ENCODE measurements around the gene METRN. TPM values are rescaled to one million over a fixed set of nuclear protein-coding genes. Genes with fewer than 3 reads are reported as not detected.
"Not testable (repeated sequence)": the region's sequence is repeated elsewhere in the genome, so short reads cannot be mapped to it uniquely, and the experiment has no call there.

The METRN gene
- polyA plus RNA-seq, 1 of the 3 experiments (the other 2 are of a cell fraction), result 59.7 TPM

DNA sequence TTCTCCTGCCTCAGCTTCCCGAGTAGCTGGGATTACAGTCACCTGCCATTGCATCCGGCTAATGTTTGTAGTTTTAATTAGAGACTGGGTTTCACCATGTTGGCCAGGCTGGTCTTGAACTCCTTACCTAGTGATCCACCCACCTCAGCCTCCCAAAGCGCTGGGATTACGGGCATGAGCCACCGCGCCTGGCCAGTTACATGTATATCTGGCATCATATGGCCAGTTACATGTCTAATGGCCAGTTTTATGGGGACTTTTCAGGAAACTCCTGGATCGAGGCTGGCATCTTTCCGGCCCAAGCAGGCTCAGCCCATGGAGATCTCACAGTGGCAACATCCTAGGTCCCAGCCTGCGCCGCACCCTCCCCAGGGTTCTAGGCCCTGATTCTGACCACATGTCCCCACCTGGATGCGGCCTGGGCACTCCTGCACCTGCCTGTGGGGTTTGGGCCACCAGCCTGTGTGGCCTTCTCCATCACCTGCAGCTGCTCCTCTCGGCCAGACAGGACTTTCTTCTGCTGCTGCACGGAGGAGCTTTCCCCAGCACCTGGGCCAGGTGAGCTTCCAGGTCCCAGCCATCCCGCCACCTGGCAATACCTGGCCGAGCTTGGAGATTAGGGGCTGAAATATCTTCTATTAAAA is 27.2 kb downstream of the METRN start:
- H3K4me3 ChIP-seq (ENCODE audit: low read depth in 2 of 2, low read length in 1 of 2), result no peak overlapping the region
- no peak for DNase-seq
- H2AFZ ChIP-seq (ENCODE audit: low read depth), result no peak overlapping the region
- H3K27ac ChIP-seq (ENCODE audit: low read depth in 2 of 2, low read length in 1 of 2), result no peak overlapping the region
- H4K20me1 ChIP-seq (ENCODE audit: insufficient read depth), result no peaks in the 10 kb centered on the region
- H3K36me3 ChIP-seq (replicated peaks in 1 of 2; ENCODE audit: control insufficient read depth in 1 of 2, insufficient read depth in 2 of 2, low read length in 1 of 2), result peaks cover 0 to 8% of the 10 kb centered on the region in 2 experiments
- TF ChIP-seq MEF2A (IDR thresholded peaks at IDR 0.05; ENCODE audit: borderline replicate concordance, low read depth) (no peak), GABPA (IDR thresholded peaks at IDR 0.05; ENCODE audit: low read depth) (no peak), TCF12 (IDR thresholded peaks at IDR 0.05) (no peak), RXRA (IDR thresholded peaks at IDR 0.05; ENCODE audit: borderline replicate concordance, low read depth) (no peak), TEAD4 (IDR thresholded peaks at IDR 0.05; ENCODE audit: borderline replicate concordance, insufficient read depth) (no peak)
- TF ChIP-seq, protein P1, sequence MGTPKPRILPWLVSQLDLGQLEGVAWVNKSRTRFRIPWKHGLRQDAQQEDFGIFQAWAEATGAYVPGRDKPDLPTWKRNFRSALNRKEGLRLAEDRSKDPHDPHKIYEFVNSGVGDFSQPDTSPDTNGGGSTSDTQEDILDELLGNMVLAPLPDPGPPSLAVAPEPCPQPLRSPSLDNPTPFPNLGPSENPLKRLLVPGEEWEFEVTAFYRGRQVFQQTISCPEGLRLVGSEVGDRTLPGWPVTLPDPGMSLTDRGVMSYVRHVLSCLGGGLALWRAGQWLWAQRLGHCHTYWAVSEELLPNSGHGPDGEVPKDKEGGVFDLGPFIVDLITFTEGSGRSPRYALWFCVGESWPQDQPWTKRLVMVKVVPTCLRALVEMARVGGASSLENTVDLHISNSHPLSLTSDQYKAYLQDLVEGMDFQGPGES (IDR thresholded peaks at IDR 0.05; ENCODE audit: low read depth, low read length), result no peak
- TF ChIP-seq, protein P2, sequence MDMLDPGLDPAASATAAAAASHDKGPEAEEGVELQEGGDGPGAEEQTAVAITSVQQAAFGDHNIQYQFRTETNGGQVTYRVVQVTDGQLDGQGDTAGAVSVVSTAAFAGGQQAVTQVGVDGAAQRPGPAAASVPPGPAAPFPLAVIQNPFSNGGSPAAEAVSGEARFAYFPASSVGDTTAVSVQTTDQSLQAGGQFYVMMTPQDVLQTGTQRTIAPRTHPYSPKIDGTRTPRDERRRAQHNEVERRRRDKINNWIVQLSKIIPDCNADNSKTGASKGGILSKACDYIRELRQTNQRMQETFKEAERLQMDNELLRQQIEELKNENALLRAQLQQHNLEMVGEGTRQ (IDR thresholded peaks at IDR 0.05; ENCODE audit: borderline replicate concordance, low read depth, low read length), result no peak
- H3K79me2 ChIP-seq (ENCODE audit: insufficient read depth), result peaks cover 14% of the 10 kb centered on the region
- WGBS (ENCODE audit: low lambda C conversion rate), result 97% methylated on average over 10 of the region's 15 CpGs
- no peak overlapping the region for H3K9ac ChIP-seq
- CTCF ChIA-PET, result interaction anchor here (0.9 to 4.5 kb wide), 12 partner anchors 11 to 356 kb away, joined by 3 to 41 read pairs (median 14); partner anchors contain the start of genes ANTKMT, CCDC78 and METRN
- no peaks in the 10 kb centered on the region for H3K27me3 ChIP-seq (ENCODE audit: insufficient read depth)
- no peaks in the 10 kb centered on the region for H3F3A ChIP-seq (replicated peaks; ENCODE audit: insufficient read depth)
- H3K4me1 ChIP-seq (ENCODE audit: control insufficient read depth in 1 of 2, insufficient read depth in 2 of 2, low read depth in 1 of 2, low read length in 1 of 2), result peaks cover 0 to 10% of the 10 kb centered on the region in 2 experiments; a peak in 1 of 4 replicates
- POLR2A ChIA-PET, result interaction anchor here (1.1 kb wide), 1 partner anchor 43 kb away, joined by 3 read pairs; no protein-coding TSS in a partner anchor
- no peaks in the 10 kb centered on the region for H3K9me2 ChIP-seq
- no peak overlapping the region for H3K4me2 ChIP-seq
- H3K9me3 ChIP-seq, result no peaks in the 10 kb centered on the region

DNA sequence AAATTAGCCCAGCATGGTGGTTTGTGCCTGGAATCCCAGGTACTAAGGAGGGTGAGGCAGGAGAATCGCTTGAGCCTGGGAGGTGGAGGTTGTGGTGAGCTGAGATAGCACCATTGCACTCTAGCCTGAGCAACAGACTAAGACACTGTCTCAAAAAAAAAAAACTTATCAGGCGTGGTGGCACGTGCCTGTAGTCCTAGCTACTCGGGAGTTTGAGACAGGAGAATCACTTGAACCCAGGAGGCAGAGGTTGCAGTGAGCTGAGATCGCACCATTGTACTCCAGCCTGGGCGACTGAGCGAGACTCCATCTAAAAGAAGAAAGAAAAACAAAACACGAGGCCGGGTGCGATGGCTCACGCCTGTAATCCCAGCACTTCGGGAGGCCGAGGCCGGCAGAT is 28.0 kb downstream of the METRN start:
- Histone ChIP-seq H3K4me1 (ENCODE audit: control insufficient read depth in 1 of 2, insufficient read depth in 2 of 2, low read depth in 1 of 2, low read length in 1 of 2) (peaks cover 0 to 10% of the 10 kb centered on the region in 2 experiments; a peak in 1 of 4 replicates), H3K79me2 (ENCODE audit: insufficient read depth) (peaks cover 14% of the 10 kb centered on the region)
- H3K9me3 ChIP-seq; H2AFZ ChIP-seq (ENCODE audit: low read depth); H3K36me3 ChIP-seq (replicated peaks in 1 of 2; ENCODE audit: control insufficient read depth in 1 of 2, insufficient read depth in 2 of 2, low read length in 1 of 2); DNase-seq; H3K27me3 ChIP-seq (ENCODE audit: insufficient read depth); H3K4me3 ChIP-seq (ENCODE audit: low read depth in 2 of 2, low read length in 1 of 2); H3K9ac ChIP-seq; H3F3A ChIP-seq (replicated peaks; ENCODE audit: insufficient read depth); H3K4me2 ChIP-seq; H4K20me1 ChIP-seq (ENCODE audit: insufficient read depth); POLR2A ChIA-PET; H3K9me2 ChIP-seq; H3K27ac ChIP-seq (ENCODE audit: low read depth in 2 of 2, low read length in 1 of 2): not testable (repeated sequence)
- CTCF ChIA-PET, result interaction anchor here (1.0 to 4.5 kb wide), 5 partner anchors 17 to 313 kb away, joined by 4 to 41 read pairs (median 5); partner anchors contain the start of gene CCDC78
- WGBS (ENCODE audit: low lambda C conversion rate), result 88% methylated on average over 14 of the region's 14 CpGs
